Measurements from ENCODE around the gene NPTN. TPM values are rescaled to one million over a fixed set of nuclear protein-coding genes. Genes with fewer than 3 reads are reported as not detected.
"Not testable (repeated sequence)": the region's sequence is repeated elsewhere in the genome, so short reads cannot be mapped to it uniquely, and the experiment has no call there.

Gene NPTN
- total and polyA plus RNA-seq, 9 of the 15 experiments (the other 6 are each of a cell fraction or from before 2014, with no cell fraction given) = 9.6 to 48.5 (median 21.7) TPM

DNA sequence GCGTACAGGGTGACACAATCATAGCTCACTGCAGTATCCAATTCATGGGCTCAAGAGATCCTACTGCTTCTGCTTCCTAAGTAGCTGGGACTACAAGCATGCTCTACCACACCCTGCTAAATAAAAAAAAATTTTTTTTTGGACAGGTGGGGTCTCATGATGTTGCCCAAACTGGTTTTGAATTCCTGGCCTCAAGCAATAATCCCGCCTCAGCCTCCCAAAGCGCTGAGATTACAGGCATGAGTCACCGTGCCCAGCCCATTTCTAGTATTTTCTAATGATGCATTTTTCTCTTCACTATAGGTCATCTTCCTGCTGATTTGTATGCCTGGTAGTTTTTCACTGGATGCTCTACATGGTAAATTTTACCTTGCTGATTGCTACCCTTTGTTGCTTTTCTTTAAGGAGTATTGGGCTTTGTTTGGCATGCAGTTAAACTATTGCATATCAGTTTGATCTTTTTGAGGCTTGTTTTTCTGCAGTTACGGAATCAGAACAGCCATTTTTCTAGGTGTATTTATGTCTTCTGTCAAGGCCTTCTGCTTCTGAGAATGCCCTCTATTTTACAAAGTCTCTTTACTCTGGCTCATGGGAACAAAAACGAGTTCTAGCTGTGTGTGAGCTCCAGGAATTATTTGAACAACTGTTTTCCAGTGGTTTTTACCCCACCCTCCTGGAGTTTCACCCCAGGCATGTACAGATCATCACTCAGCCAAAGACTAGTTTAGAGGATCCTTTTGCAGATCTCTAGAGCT is 14.2 kb upstream of the NPTN start:
- Histone ChIP-seq H3K4me1 (replicated peaks in 1 of 2; ENCODE audit: control insufficient read depth in 2 of 2, insufficient read depth in 2 of 2, low read length in 2 of 2) (no peaks in the 10 kb centered on the region), H3K27me3 (ENCODE audit: control insufficient read depth in 2 of 2, insufficient read depth in 2 of 2, low read length in 2 of 2) (peaks cover 3 to 4% of the 10 kb centered on the region in 2 experiments; a peak in 3 of 5 replicates), H2AFZ (ENCODE audit: low read depth, low read length) (no peak overlapping the region), H3K79me2 (ENCODE audit: control insufficient read depth, insufficient read depth, low read length) (no peaks in the 10 kb centered on the region), H3K9me1 (ENCODE audit: control insufficient read depth, insufficient read depth, low read length) (no peaks in the 10 kb centered on the region), H3K9me3 (replicated peaks; ENCODE audit: control insufficient read depth, insufficient read depth, low read depth, low read length) (no peaks in the 10 kb centered on the region), H4K20me1 (replicated peaks; ENCODE audit: control insufficient read depth, insufficient read depth, low read length) (no peaks in the 10 kb centered on the region), H3K36me3 (ENCODE audit: control insufficient read depth, insufficient read depth, low read length) (no peaks in the 10 kb centered on the region), H3K27ac (ENCODE audit: extremely low read depth, low read depth, low read length) (no peak overlapping the region), H3K9ac (ENCODE audit: insufficient read depth in 1 of 2, low read depth in 2 of 2, low read length in 2 of 2) (no peak overlapping the region), H3K4me2 (ENCODE audit: insufficient read depth, low read length) (no peak overlapping the region), H3K4me3 (no peak overlapping the region)
- DNase-seq (ENCODE audit: extremely low read depth in 1 of 4, low spot score in 3 of 4) (no peak), ATAC-seq (no peak), FAIRE-seq (no peak)
- intact Hi-C loops (cut with micrococcal nuclease) (no loop called here), in situ Hi-C loops (cut with MboI) (no loop called here)
- ChIA-PET POLR2A (interaction anchor here (0.7 kb wide), 1 partner anchor 9 kb away, joined by 3 read pairs; no protein-coding TSS in a partner anchor), CTCF (ENCODE audit: low intra/inter-chr PET ratio) (no interaction called here)
- under 1% methylated on average over 6 of the region's 6 CpGs for WGBS (ENCODE audit: insufficient coverage, low coverage, missing lambda C conversion rate)
- BruUV-seq (replicated peaks) = no TSS peak
- no peak for TF ChIP-seq SRF (CRISPR knock-in tag; IDR thresholded peaks at IDR 0.05)
- no peak for TF ChIP-seq ERF (CRISPR knock-in tag; IDR thresholded peaks at IDR 0.05)
- no peak for TF ChIP-seq ZBTB9 (CRISPR knock-in tag; IDR thresholded peaks at IDR 0.05)
- no peak for TF ChIP-seq ZKSCAN8 (CRISPR knock-in tag; IDR thresholded peaks at IDR 0.05)

GRCh38 chr15:73639464-73639863 is 6.3 kb upstream of the NPTN start:
- FAIRE-seq, ATAC-seq: not testable (repeated sequence)
- intact Hi-C loops (cut with micrococcal nuclease) = loop anchor here (5.0 kb wide), 1 partner anchor 47 kb away; no protein-coding TSS in a partner anchor

More at GRCh38 chr15:73639464-73639863, 6.3 kb upstream of the NPTN start:
- H4K20me1 ChIP-seq (replicated peaks; ENCODE audit: control insufficient read depth, insufficient read depth, low read length); H3K4me2 ChIP-seq (ENCODE audit: insufficient read depth, low read length); H3K27ac ChIP-seq (ENCODE audit: extremely low read depth, low read depth, low read length); H3K4me1 ChIP-seq (replicated peaks in 1 of 2; ENCODE audit: control insufficient read depth in 2 of 2, insufficient read depth in 2 of 2, low read length in 2 of 2); DNase-seq (ENCODE audit: extremely low read depth in 1 of 4, low spot score in 3 of 4); BruUV-seq (replicated peaks); H3K9me1 ChIP-seq (ENCODE audit: control insufficient read depth, insufficient read depth, low read length); H3K9me3 ChIP-seq (replicated peaks; ENCODE audit: control insufficient read depth, insufficient read depth, low read depth, low read length); H2AFZ ChIP-seq (ENCODE audit: low read depth, low read length); H3K4me3 ChIP-seq; H3K27me3 ChIP-seq (ENCODE audit: control insufficient read depth in 2 of 2, insufficient read depth in 2 of 2, low read length in 2 of 2); H3K36me3 ChIP-seq (ENCODE audit: control insufficient read depth, insufficient read depth, low read length); H3K9ac ChIP-seq (ENCODE audit: insufficient read depth in 1 of 2, low read depth in 2 of 2, low read length in 2 of 2); H3K79me2 ChIP-seq (ENCODE audit: control insufficient read depth, insufficient read depth, low read length): not testable (repeated sequence)
- ChIA-PET CTCF (ENCODE audit: low intra/inter-chr PET ratio) (interaction anchor here (1.7 kb wide), 1 partner anchor 78 kb away, joined by 7 read pairs; no protein-coding TSS in a partner anchor), POLR2A (interaction anchor here (0.8 kb wide), 1 partner anchor 8 kb away, joined by 3 read pairs; no protein-coding TSS in a partner anchor)
- 3% methylated on average over 5 of the region's 5 CpGs for WGBS (ENCODE audit: insufficient coverage, low coverage, missing lambda C conversion rate)
- in situ Hi-C loops (cut with MboI) = loop anchor here (5.0 kb wide), 1 partner anchor 77 kb away; no protein-coding TSS in a partner anchor
